ENCODE measurements around the gene RGS6.

The RGS6 gene

GRCh38 chr14:72404106-72404774 is 472.0 kb downstream of the RGS6 start:
- Mint-ChIP-seq H3K27ac (no peak overlapping the region), H3K4me3 (no peak overlapping the region), H3K4me1 (ENCODE audit: low read depth) (no peaks in the 10 kb centered on the region), H3K9me3 (no peaks in the 10 kb centered on the region), H3K27me3 (peaks cover 17% of the 10 kb centered on the region), H3K36me3 (ENCODE audit: low read depth) (no peaks in the 10 kb centered on the region)
- intact Hi-C loops (cut with micrococcal nuclease): no loop called here

- H3K27me3 Mint-ChIP-seq: peaks cover 17% of the 10 kb centered on the region
Measured at GRCh38 chr14:72404998-72405397, 472.8 kb downstream of the RGS6 start.

GRCh38 chr14:72408020-72408419 is 475.8 kb downstream of the RGS6 start:
- H3K36me3 Mint-ChIP-seq (ENCODE audit: low read depth): no peaks in the 10 kb centered on the region
- H3K27me3 Mint-ChIP-seq: no peaks in the 10 kb centered on the region
- no peaks in the 10 kb centered on the region for H3K4me1 Mint-ChIP-seq (ENCODE audit: low read depth)
- intact Hi-C loops (cut with micrococcal nuclease): no loop called here
- no peaks in the 10 kb centered on the region for H3K9me3 Mint-ChIP-seq
- H3K4me3 Mint-ChIP-seq: no peak overlapping the region
- no peak overlapping the region for H3K27ac Mint-ChIP-seq

More at GRCh38 chr14:72404998-72405397, 472.8 kb downstream of the RGS6 start:
- H3K4me1 Mint-ChIP-seq (ENCODE audit: low read depth): no peaks in the 10 kb centered on the region
- H3K36me3 Mint-ChIP-seq (ENCODE audit: low read depth): no peaks in the 10 kb centered on the region
- H3K9me3 Mint-ChIP-seq: no peaks in the 10 kb centered on the region
- no peak overlapping the region for H3K27ac Mint-ChIP-seq
- intact Hi-C loops (cut with micrococcal nuclease): no loop called here
- H3K4me3 Mint-ChIP-seq: no peak overlapping the region

- no peaks in the 10 kb centered on the region for H3K36me3 Mint-ChIP-seq (ENCODE audit: low read depth)
- H3K9me3 Mint-ChIP-seq: no peaks in the 10 kb centered on the region
- H3K27ac Mint-ChIP-seq: no peak overlapping the region
- H3K4me3 Mint-ChIP-seq: no peak overlapping the region
- H3K27me3 Mint-ChIP-seq: no peaks in the 10 kb centered on the region
- intact Hi-C loops (cut with micrococcal nuclease): no loop called here
- no peaks in the 10 kb centered on the region for H3K4me1 Mint-ChIP-seq (ENCODE audit: low read depth)
Measured at GRCh38 chr14:72409047-72409446, 476.8 kb downstream of the RGS6 start.

GRCh38 chr14:72416081-72416849 is 484.0 kb downstream of the RGS6 start:
- Mint-ChIP-seq H3K36me3 (ENCODE audit: low read depth) (no peaks in the 10 kb centered on the region), H3K27me3 (no peaks in the 10 kb centered on the region), H3K4me3 (no peak overlapping the region), H3K27ac (no peak overlapping the region), H3K9me3 (peaks cover 14% of the 10 kb centered on the region), H3K4me1 (ENCODE audit: low read depth) (no peaks in the 10 kb centered on the region)
- intact Hi-C loops (cut with micrococcal nuclease): no loop called here

GRCh38 chr14:72416892-72417291 is 484.7 kb downstream of the RGS6 start:
- Mint-ChIP-seq H3K36me3 (ENCODE audit: low read depth) (no peaks in the 10 kb centered on the region), H3K4me3 (no peak overlapping the region), H3K27me3 (no peaks in the 10 kb centered on the region), H3K9me3 (peaks cover 14% of the 10 kb centered on the region), H3K4me1 (ENCODE audit: low read depth) (no peaks in the 10 kb centered on the region), H3K27ac (no peak overlapping the region)
- intact Hi-C loops (cut with micrococcal nuclease): no loop called here

GRCh38 chr14:72418806-72419205 is 486.6 kb downstream of the RGS6 start:
- H3K9me3 Mint-ChIP-seq: peaks cover 14% of the 10 kb centered on the region
- intact Hi-C loops (cut with micrococcal nuclease): no loop called here

GRCh38 chr14:72419226-72419775 is 487.1 kb downstream of the RGS6 start:
- intact Hi-C loops (cut with micrococcal nuclease): no loop called here
- no peaks in the 10 kb centered on the region for H3K4me1 Mint-ChIP-seq (ENCODE audit: low read depth)
- no peaks in the 10 kb centered on the region for H3K27me3 Mint-ChIP-seq
- H3K27ac Mint-ChIP-seq: no peak overlapping the region
- no peaks in the 10 kb centered on the region for H3K36me3 Mint-ChIP-seq (ENCODE audit: low read depth)
- peaks cover 14% of the 10 kb centered on the region for H3K9me3 Mint-ChIP-seq
- H3K4me3 Mint-ChIP-seq: no peak overlapping the region

More at GRCh38 chr14:72418806-72419205, 486.6 kb downstream of the RGS6 start:
- Mint-ChIP-seq H3K27ac (no peak overlapping the region), H3K4me1 (ENCODE audit: low read depth) (no peaks in the 10 kb centered on the region), H3K4me3 (no peak overlapping the region), H3K27me3 (no peaks in the 10 kb centered on the region), H3K36me3 (ENCODE audit: low read depth) (no peaks in the 10 kb centered on the region)

GRCh38 chr14:72420749-72421474 is 488.7 kb downstream of the RGS6 start:
- intact Hi-C loops (cut with micrococcal nuclease): loop anchor here (1.0 to 5.0 kb wide), 2 partner anchors 319 to 397 kb away; no protein-coding TSS in a partner anchor
- Mint-ChIP-seq H3K4me3 (no peak overlapping the region), H3K4me1 (ENCODE audit: low read depth) (no peaks in the 10 kb centered on the region), H3K27ac (no peak overlapping the region), H3K9me3 (no peaks in the 10 kb centered on the region), H3K27me3 (no peaks in the 10 kb centered on the region), H3K36me3 (ENCODE audit: low read depth) (no peaks in the 10 kb centered on the region)

GRCh38 chr14:72423957-72424356 is 491.7 kb downstream of the RGS6 start:
- intact Hi-C loops (cut with micrococcal nuclease): loop anchor here (5.0 kb wide), 1 partner anchor 322 kb away; no protein-coding TSS in a partner anchor
- Mint-ChIP-seq H3K9me3 (peaks cover 16% of the 10 kb centered on the region), H3K27me3 (no peaks in the 10 kb centered on the region), H3K27ac (no peak overlapping the region), H3K36me3 (ENCODE audit: low read depth) (no peaks in the 10 kb centered on the region), H3K4me1 (ENCODE audit: low read depth) (no peaks in the 10 kb centered on the region), H3K4me3 (no peak overlapping the region)

GRCh38 chr14:72430457-72430856 is 498.2 kb downstream of the RGS6 start:
- H3K27ac Mint-ChIP-seq: no peak overlapping the region
- peaks cover 28% of the 10 kb centered on the region for H3K9me3 Mint-ChIP-seq
- no peaks in the 10 kb centered on the region for H3K4me1 Mint-ChIP-seq (ENCODE audit: low read depth)
- H3K36me3 Mint-ChIP-seq (ENCODE audit: low read depth): no peaks in the 10 kb centered on the region
- intact Hi-C loops (cut with micrococcal nuclease): no loop called here
- peaks cover 1% of the 10 kb centered on the region for H3K27me3 Mint-ChIP-seq
- no peak overlapping the region for H3K4me3 Mint-ChIP-seq

- Mint-ChIP-seq H3K27me3 (peaks cover 1% of the 10 kb centered on the region), H3K4me3 (no peak overlapping the region), H3K36me3 (ENCODE audit: low read depth) (no peaks in the 10 kb centered on the region), H3K9me3 (peaks cover 22% of the 10 kb centered on the region), H3K4me1 (ENCODE audit: low read depth) (no peaks in the 10 kb centered on the region), H3K27ac (no peak overlapping the region)
- intact Hi-C loops (cut with micrococcal nuclease): no loop called here
Measured at GRCh38 chr14:72432748-72433147, 500.5 kb downstream of the RGS6 start.

- Mint-ChIP-seq H3K36me3 (ENCODE audit: low read depth) (no peaks in the 10 kb centered on the region), H3K4me1 (ENCODE audit: low read depth) (no peaks in the 10 kb centered on the region)
Measured at GRCh38 chr14:72433511-72433910, 501.3 kb downstream of the RGS6 start.

GRCh38 chr14:72434856-72435255 is 502.6 kb downstream of the RGS6 start:
- peaks cover 4% of the 10 kb centered on the region for H3K9me3 Mint-ChIP-seq
- H3K27ac Mint-ChIP-seq: no peak overlapping the region
- peaks cover 8% of the 10 kb centered on the region for H3K4me1 Mint-ChIP-seq (ENCODE audit: low read depth)
- H3K36me3 Mint-ChIP-seq (ENCODE audit: low read depth): no peaks in the 10 kb centered on the region
- intact Hi-C loops (cut with micrococcal nuclease): no loop called here
- no peak overlapping the region for H3K4me3 Mint-ChIP-seq
- H3K27me3 Mint-ChIP-seq: peaks cover 17% of the 10 kb centered on the region

More at GRCh38 chr14:72433511-72433910, 501.3 kb downstream of the RGS6 start:
- H3K27ac Mint-ChIP-seq: no peak overlapping the region
- peaks cover 14% of the 10 kb centered on the region for H3K9me3 Mint-ChIP-seq
- no peak overlapping the region for H3K4me3 Mint-ChIP-seq
- intact Hi-C loops (cut with micrococcal nuclease): no loop called here
- H3K27me3 Mint-ChIP-seq: peaks cover 5% of the 10 kb centered on the region
